Spinal cord (tissue), 10 donors: ENCODE results near the gene ADGRF5. TPM values are rescaled to one million over a fixed set of nuclear protein-coding genes. Genes with fewer than 3 reads are reported as not detected.

Source experiments
- DNase-seq, 6 donors: peaks; one replicate each; pipeline versions ENCODE4 v3.0.0 to v3.0.0-alpha.2; 2013 to 2015; ENCODE audit warnings: low spot score in 6 of 6, low read depth in 4 of 6
- H3K27ac ChIP-seq: one replicate; pipeline ENCODE4 v1.5.1; 2013; ENCODE audit warnings: low read depth, low read length, control low read depth
- H3K27me3 ChIP-seq: one replicate; pipeline ENCODE4 v1.6.1; 2013; ENCODE audit warnings: low read length; ENCODE audit not compliant: control insufficient read depth, insufficient read depth
- H3K36me3 ChIP-seq: one replicate; pipeline ENCODE4 v1.6.1; 2013; ENCODE audit warnings: low read length; ENCODE audit not compliant: control insufficient read depth, insufficient read depth
- H3K4me1 ChIP-seq: one replicate; pipeline ENCODE4 v1.6.1; 2013; ENCODE audit warnings: low read length; ENCODE audit not compliant: control insufficient read depth, insufficient read depth
- H3K4me3 ChIP-seq: one replicate; pipeline ENCODE4 v1.5.1; 2013; ENCODE audit warnings: low read depth, low read length, control low read depth
- H3K9me3 ChIP-seq: one replicate; pipeline ENCODE4 v1.6.1; 2013; ENCODE audit warnings: low read length; ENCODE audit not compliant: control insufficient read depth, insufficient read depth
- WGBS: methylation state at CpG from one replicate; pipeline ENCODE4 v1.1.5; 2013; ENCODE audit warnings: missing lambda C conversion rate; ENCODE audit not compliant: insufficient coverage; 5-methylcytosine and 5-hydroxymethylcytosine counted together
- polyA plus RNA-seq, 2 donors: library from polyadenylated mRNA; unstranded; fragments of 120-200 nt; gene quantifications; one replicate each; pipeline ENCODE4 v1.2.1, GENCODE V29; 2013; ENCODE audit not compliant: insufficient read length in 2 of 2
- total RNA-seq, 2 donors: library from RNA; depleted of rRNA in 1 of 2; stranded (reverse); fragments of 120-200 nt in 1 of 2; fragments of >200 nt in 1 of 2; gene quantifications; one replicate each; pipeline versions ENCODE4 v1.2.3 to v1.2.4, GENCODE V29; 2013 to 2014
- donor health status: healthy.

ADGRF5 gene
- total and polyA plus RNA-seq, 4 donors: 8.7 to 28.2 (median 13.6) TPM

- Histone ChIP-seq H3K27ac (no peak overlapping the region), H3K36me3 (no peaks in the 10 kb centered on the region), H3K9me3 (no peaks in the 10 kb centered on the region), H3K27me3 (no peaks in the 10 kb centered on the region), H3K4me3 (no peak overlapping the region), H3K4me1 (no peaks in the 10 kb centered on the region)
- no peak for DNase-seq
- 95% methylated on average over 5 of the region's 7 CpGs for WGBS
These were observed 102.2 kb downstream of the ADGRF5 start for GRCh38 chr6:46819561-46819960.

DNA sequence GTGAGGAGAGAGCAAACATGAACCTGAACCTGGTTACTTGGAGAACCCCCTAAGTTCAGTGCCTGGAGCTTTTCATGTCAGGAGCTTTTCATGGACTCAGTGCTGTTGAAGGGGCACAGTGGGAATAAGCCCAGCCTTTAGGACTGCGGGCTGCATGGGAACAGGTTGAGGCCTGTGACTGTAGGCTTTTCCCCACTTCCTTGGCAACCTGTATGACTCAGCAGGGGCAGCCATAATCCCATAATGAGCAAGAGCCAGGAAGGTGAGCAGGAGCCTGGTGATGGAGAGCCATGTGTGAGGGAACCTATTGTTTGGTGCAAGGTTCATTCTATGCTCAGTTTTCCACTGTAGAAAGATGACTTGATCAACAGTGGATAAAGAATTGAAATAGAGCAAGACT, 105.1 kb downstream of the ADGRF5 start:
- Histone ChIP-seq H3K27ac (no peak overlapping the region), H3K36me3 (no peaks in the 10 kb centered on the region), H3K27me3 (no peaks in the 10 kb centered on the region), H3K4me1 (no peaks in the 10 kb centered on the region), H3K9me3 (no peaks in the 10 kb centered on the region), H3K4me3 (no peak overlapping the region)
- WGBS: 89% methylated on average over 1 of the region's 1 CpG
- no peak for DNase-seq

DNA sequence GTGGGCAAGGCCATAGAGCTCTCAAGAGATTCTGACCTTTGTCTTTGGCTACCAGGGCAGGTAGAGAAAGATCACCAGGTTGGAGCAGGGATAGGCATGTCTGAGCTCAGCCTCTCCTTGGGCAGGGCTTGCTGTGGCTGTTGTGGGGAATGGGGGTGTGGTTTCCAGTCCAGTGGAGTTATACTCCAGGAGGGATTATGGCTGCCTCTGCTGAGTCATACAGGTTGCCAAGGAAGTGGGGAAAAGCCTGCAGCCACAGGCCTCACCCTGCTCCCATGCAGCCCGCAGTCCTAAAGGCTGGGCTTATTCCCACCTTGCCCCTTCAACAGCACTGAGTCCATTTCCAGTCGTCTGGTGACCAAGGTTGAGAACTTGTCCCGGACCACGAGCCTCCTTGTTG, 106.6 kb downstream of the ADGRF5 start:
- no peak for DNase-seq
- Histone ChIP-seq H3K9me3 (no peaks in the 10 kb centered on the region), H3K4me3 (no peak overlapping the region), H3K4me1 (no peaks in the 10 kb centered on the region), H3K36me3 (no peaks in the 10 kb centered on the region), H3K27ac (no peak overlapping the region), H3K27me3 (no peaks in the 10 kb centered on the region)
- WGBS: 68% methylated on average over 4 of the region's 4 CpGs

DNA sequence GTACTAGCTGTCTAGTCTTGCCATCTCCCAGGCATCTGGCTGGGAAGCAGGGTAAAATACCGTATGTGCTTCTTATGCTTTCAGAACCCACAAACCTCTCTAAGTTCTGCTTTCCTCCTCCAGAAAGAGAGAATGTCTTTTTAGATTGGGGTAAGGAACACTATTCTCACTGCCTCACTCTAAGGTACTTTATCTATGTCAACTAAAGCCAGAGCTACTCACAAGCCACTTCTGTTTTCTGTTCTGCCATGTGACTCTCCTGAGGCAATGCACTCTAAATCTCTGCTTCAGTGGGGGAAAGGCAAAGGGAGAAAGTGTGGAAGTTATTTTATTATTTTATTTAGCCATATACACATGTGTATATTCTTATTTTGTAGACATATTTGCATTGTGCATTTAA, 112.9 kb downstream of the ADGRF5 start:
- no CpG with 5 or more reads among the region's 1 CpG for WGBS
- H3K4me3 ChIP-seq: no peak overlapping the region
- H3K27ac ChIP-seq: no peak overlapping the region
- no peaks in the 10 kb centered on the region for H3K27me3 ChIP-seq
- H3K9me3 ChIP-seq: no peaks in the 10 kb centered on the region
- H3K4me1 ChIP-seq: no peaks in the 10 kb centered on the region
- DNase-seq: no peak
- H3K36me3 ChIP-seq: no peaks in the 10 kb centered on the region

Other genes with a start within 250 kb of the ADGRF5 start
- gene TDRD6, start 234.1 kb downstream of the ADGRF5 start, total RNA-seq: 1 to 10 TPM in 1 of 2 donors, under 1 TPM in 1; 0.44 to 1.2 TPM
- 1 to 10 TPM; 3.4 to 3.8 TPM for gene TDRD6, start 234.1 kb downstream of the ADGRF5 start, polyA plus RNA-seq
- gene PLA2G7, start 186.6 kb downstream of the ADGRF5 start, total RNA-seq: 10 to 100 TPM in 1 of 2 donors, 1 to 10 TPM in 1; 5.4 to 10.9 TPM
- 1 to 10 TPM; 7.7 to 9.0 TPM for gene PLA2G7, start 186.6 kb downstream of the ADGRF5 start, polyA plus RNA-seq
- gene ANKRD66, start 175.0 kb downstream of the ADGRF5 start, total RNA-seq: 1 to 10 TPM in 1 of 2 donors, under 1 TPM in 1; 0.69 to 3.5 TPM
- 1 to 10 TPM; 1.9 to 3.2 TPM for gene ANKRD66, start 175.0 kb downstream of the ADGRF5 start, polyA plus RNA-seq
- under 1 TPM in 1 of 2 donors, not detected in 1; 0.06 TPM for gene MEP1A, start 128.5 kb downstream of the ADGRF5 start, total RNA-seq
- gene MEP1A, start 128.5 kb downstream of the ADGRF5 start, polyA plus RNA-seq: under 1 TPM; 0.08 to 0.09 TPM
- under 1 TPM in 1 of 2 donors, not detected in 1; 0.06 TPM for gene ADGRF1, start 120.4 kb upstream of the ADGRF5 start, total RNA-seq
- under 1 TPM; 0.35 to 0.39 TPM for gene ADGRF1, start 120.4 kb upstream of the ADGRF5 start, polyA plus RNA-seq